HL-60/S4 treated with retinoic acid at 250 ng/mL for 4 days and 3 days (cell line): ENCODE measurements around the gene CPED1.

Experiments
- in situ Hi-C: fragments of 300-500 bp; cut with MboI; formaldehyde crosslinking; loops from 2 replicates; pipeline ENCODE4 v1.7.0; 2022; ENCODE audit warnings: low sequenced_read_pairs

The CPED1 gene

GRCh38 chr7:121081327-121081936 lies 92.9 kb downstream of the CPED1 start:
- in situ Hi-C loops = loop anchor here (25.0 kb wide), 1 partner anchor 94 kb away; the partner anchor contains the start of gene CPED1

GRCh38 chr7:121082400-121083101 lies 94.0 kb downstream of the CPED1 start:
- in situ Hi-C loops = loop anchor here (25.0 kb wide), 1 partner anchor 95 kb away; the partner anchor contains the start of gene CPED1

- in situ Hi-C loops = loop anchor here (25.0 kb wide), 1 partner anchor 96 kb away; the partner anchor contains the start of gene CPED1
Observed at GRCh38 chr7:121083138-121083789, 94.8 kb downstream of the CPED1 start.

- in situ Hi-C loops = loop anchor here (25.0 kb wide), 1 partner anchor 97 kb away; the partner anchor contains the start of gene CPED1
Observed at GRCh38 chr7:121083790-121084251, 95.3 kb downstream of the CPED1 start.

- in situ Hi-C loops = loop anchor here (25.0 kb wide), 1 partner anchor 97 kb away; the partner anchor contains the start of gene CPED1
Observed at GRCh38 chr7:121084256-121084655, 95.7 kb downstream of the CPED1 start.

- in situ Hi-C loops = loop anchor here (25.0 kb wide), 1 partner anchor 98 kb away; the partner anchor contains the start of gene CPED1
Observed at GRCh38 chr7:121084748-121085336, 96.3 kb downstream of the CPED1 start.

- in situ Hi-C loops = loop anchor here (25.0 kb wide), 1 partner anchor 99 kb away; the partner anchor contains the start of gene CPED1
Observed at GRCh38 chr7:121085922-121086321, 97.4 kb downstream of the CPED1 start.

GRCh38 chr7:121088870-121089269 lies 100.4 kb downstream of the CPED1 start:
- in situ Hi-C loops = loop anchor here (25.0 kb wide), 1 partner anchor 102 kb away; the partner anchor contains the start of gene CPED1

GRCh38 chr7:121094829-121095228 lies 106.3 kb downstream of the CPED1 start:
- in situ Hi-C loops = loop anchor here (25.0 kb wide), 1 partner anchor 108 kb away; the partner anchor contains the start of gene CPED1

- in situ Hi-C loops = loop anchor here (25.0 kb wide), 1 partner anchor 110 kb away; the partner anchor contains the start of gene CPED1
Observed at GRCh38 chr7:121097577-121097976, 109.1 kb downstream of the CPED1 start.

GRCh38 chr7:121099572-121099971 lies 111.1 kb downstream of the CPED1 start:
- in situ Hi-C loops = loop anchor here (25.0 kb wide), 1 partner anchor 112 kb away; the partner anchor contains the start of gene CPED1

GRCh38 chr7:121101083-121101482 lies 112.6 kb downstream of the CPED1 start:
- in situ Hi-C loops = loop anchor here (25.0 kb wide), 1 partner anchor 289 kb away; no protein-coding TSS in a partner anchor

- in situ Hi-C loops = loop anchor here (25.0 kb wide), 1 partner anchor 289 kb away; no protein-coding TSS in a partner anchor
Observed at GRCh38 chr7:121101621-121102020, 113.1 kb downstream of the CPED1 start.

GRCh38 chr7:121102619-121103018 lies 114.1 kb downstream of the CPED1 start:
- in situ Hi-C loops = loop anchor here (25.0 kb wide), 1 partner anchor 290 kb away; no protein-coding TSS in a partner anchor

GRCh38 chr7:121103086-121103485 lies 114.6 kb downstream of the CPED1 start:
- in situ Hi-C loops = loop anchor here (25.0 kb wide), 1 partner anchor 291 kb away; no protein-coding TSS in a partner anchor

GRCh38 chr7:121103579-121103978 lies 115.1 kb downstream of the CPED1 start:
- in situ Hi-C loops = loop anchor here (25.0 kb wide), 1 partner anchor 291 kb away; no protein-coding TSS in a partner anchor

GRCh38 chr7:121105262-121105661 lies 116.8 kb downstream of the CPED1 start:
- in situ Hi-C loops = loop anchor here (25.0 kb wide), 1 partner anchor 293 kb away; no protein-coding TSS in a partner anchor

- in situ Hi-C loops = loop anchor here (25.0 kb wide), 1 partner anchor 296 kb away; no protein-coding TSS in a partner anchor
Observed at GRCh38 chr7:121107923-121108498, 119.5 kb downstream of the CPED1 start.

GRCh38 chr7:121109145-121109544 lies 120.6 kb downstream of the CPED1 start:
- in situ Hi-C loops = loop anchor here (25.0 kb wide), 1 partner anchor 297 kb away; no protein-coding TSS in a partner anchor
